K562 (cell line): ENCODE data around the gene IER3IP1. TPM values are rescaled to one million over a fixed set of nuclear protein-coding genes. Genes with fewer than 3 reads are reported as not detected.

Experiments used
- ATAC-seq: fragments of 200-7000 bp; cut with Tn5 transposase; 3 replicates; pipeline ENCODE4 v1.9.1; 2020; ENCODE audit warnings: moderate library complexity
- BruUV-seq: library from RNA; stranded (reverse); fragments of 400-500 nt; replicated peaks from 2 replicates; lab custom pipeline; 2021; lab: Mats Ljungman, UMichigan
- CTCF ChIA-PET: fragments of 300-600 bp; formaldehyde crosslinking; extraction: SDS; loops from one replicate; lab custom pipeline; 2021; ENCODE audit warnings: low intra/inter-chr PET ratio; lab: Yijun Ruan, JAX
- POLR2A ChIA-PET: fragments of 300-600, 350-650 bp; sonication (Branson Sonifier 250); formaldehyde crosslinking; extraction: SDS; loops from one replicate; lab custom pipeline; 2021; ENCODE audit warnings: antibody characterized with exemption, inconsistent platforms; lab: Yijun Ruan, JAX
- DNase-seq, 4 experiments: peaks; one replicate each; pipeline versions ENCODE4 v3.0.0 to v3.0.0-alpha.2; 2011 to 2018; ENCODE audit warnings: low spot score in 3 of 4, mixed read lengths in 3 of 4; ENCODE audit errors: extremely low read depth in 1 of 4
- FAIRE-seq: peaks from 2 replicates; lab custom pipeline; 2011; peaks lifted over from hg19 to GRCh38; lab: Jason Lieb, UNC
- H2AFZ ChIP-seq: 2 replicates; pipeline ENCODE4 v1.6.0; 2011; ENCODE audit warnings: low read depth, low read length, control low read depth, inconsistent platforms
- H3K27ac ChIP-seq: fragments of 200-600 bp; 3 replicates; pipeline ENCODE4 v1.8.0; 2011; ENCODE audit warnings: low read depth, mild to moderate bottlenecking, control low read depth, inconsistent platforms, low read length, moderate library complexity, mixed read lengths; ENCODE audit errors: extremely low read depth
- H3K27me3 ChIP-seq, 2 experiments: fragments of 300-600 bp in 1 of 2; 2 replicates in 1 of 2; 3 replicates in 1 of 2; pipeline versions ENCODE4 v1.6.0 to v1.8.0; 2011; ENCODE audit warnings: inconsistent platforms in 2 of 2, low read length in 2 of 2, mild to moderate bottlenecking in 1 of 2, mixed read lengths in 1 of 2, moderate library complexity in 1 of 2; ENCODE audit not compliant: control insufficient read depth in 2 of 2, insufficient read depth in 2 of 2
- H3K36me3 ChIP-seq: fragments of 300-600 bp; 3 replicates; pipeline ENCODE4 v1.8.0; 2011; ENCODE audit warnings: mild to moderate bottlenecking, low read length, inconsistent platforms; ENCODE audit not compliant: control insufficient read depth, insufficient read depth
- H3K4me1 ChIP-seq, 2 experiments: fragments of 200-600 bp in 1 of 2; replicated peaks in 1 of 2; 2 replicates in 1 of 2; 3 replicates in 1 of 2; pipeline versions ENCODE4 v1.5.1 to v1.8.0; 2011; ENCODE audit warnings: inconsistent platforms in 2 of 2, low read length in 2 of 2, mild to moderate bottlenecking in 1 of 2, mixed read lengths in 1 of 2, moderate library complexity in 1 of 2; ENCODE audit not compliant: control insufficient read depth in 2 of 2, insufficient read depth in 2 of 2
- H3K4me2 ChIP-seq: 2 replicates; pipeline ENCODE4 v1.6.1; 2011; ENCODE audit warnings: low read length, control low read depth, inconsistent platforms, mixed read lengths; ENCODE audit not compliant: insufficient read depth
- H3K4me3 ChIP-seq: fragments of 200-600 bp; sonication (generic), shearing (Covaris generic); 2 replicates; pipeline ENCODE4 v1.5.1; 2016; ENCODE audit warnings: control low read depth, inconsistent platforms
- H3K79me2 ChIP-seq: fragments of 200-600 bp; 3 replicates; pipeline ENCODE4 v1.8.0; 2011; ENCODE audit warnings: low read length, inconsistent platforms; ENCODE audit not compliant: control insufficient read depth, insufficient read depth
- H3K9ac ChIP-seq, 2 experiments: 2 replicates each; pipeline versions ENCODE4 v1.6.0 to v1.6.1; 2011; ENCODE audit warnings: low read depth in 2 of 2, low read length in 2 of 2, control low read depth in 1 of 2, inconsistent platforms in 1 of 2, mild to moderate bottlenecking in 1 of 2, mixed read lengths in 1 of 2; ENCODE audit not compliant: insufficient read depth in 1 of 2
- H3K9me1 ChIP-seq: one replicate; pipeline ENCODE4 v1.6.0; 2011; ENCODE audit warnings: inconsistent platforms, mild to moderate bottlenecking, low read length, moderate library complexity; ENCODE audit not compliant: control insufficient read depth, insufficient read depth
- H3K9me3 ChIP-seq: replicated peaks from 2 replicates; pipeline ENCODE4 v1.5.1; 2011; ENCODE audit warnings: low read depth, low read length, inconsistent platforms; ENCODE audit not compliant: control insufficient read depth, insufficient read depth
- H4K20me1 ChIP-seq: replicated peaks from 2 replicates; pipeline ENCODE4 v1.6.1; 2011; ENCODE audit warnings: low read length, inconsistent platforms, mixed read lengths; ENCODE audit not compliant: control insufficient read depth, insufficient read depth
- DACH1 ChIP-seq: fragments of 450-650 bp; IDR thresholded peaks from 2 replicates; pipeline ENCODE4 v1.6.1; 2018; ENCODE audit not compliant: partially characterized antibody
- ESRRB ChIP-seq: fragments of 250-450 bp; sonication (Bioruptor Pico); IDR thresholded peaks from 2 replicates; pipeline ENCODE4 v1.5.0; 2020; ENCODE audit warnings: mild to moderate bottlenecking, moderate library complexity, borderline replicate concordance
- FOSL1 ChIP-seq: fragments of 200-800 bp; sonication (Bioruptor generic); conservative IDR thresholded peaks from 2 replicates; pipeline ENCODE4 v1.6.1; 2016; ENCODE audit warnings: missing genetic modification characterization, missing compliant biosample characterization
- IFI16 ChIP-seq: fragments of 250-450 bp; sonication (Bioruptor Pico); IDR thresholded peaks from 2 replicates; pipeline ENCODE4 v2.1.2; 2022; ENCODE audit warnings: mild to moderate bottlenecking, inconsistent platforms
- PATZ1 ChIP-seq: fragments of 250-450 bp; sonication (Bioruptor Pico); IDR thresholded peaks from 2 replicates; pipeline ENCODE4 v1.5.0; 2020; ENCODE audit warnings: mild to moderate bottlenecking, borderline replicate concordance
- POLR2A ChIP-seq: fragments of 450-650 bp; conservative IDR thresholded peaks from 2 replicates; pipeline ENCODE4 v1.6.1; 2016
- ZC3H8 ChIP-seq: fragments of 450-650 bp; IDR thresholded peaks from 2 replicates; pipeline ENCODE4 v1.6.1; 2017
- WGBS: fragments of 100-300 bp; shearing (Covaris generic); methylation state at CpG from one replicate; pipeline ENCODE4 v1.1.6; 2016; ENCODE audit warnings: low coverage, mixed read lengths; ENCODE audit not compliant: insufficient coverage; ENCODE audit errors: missing lambda C conversion rate; 5-methylcytosine and 5-hydroxymethylcytosine counted together
- in situ Hi-C: fragments of 300-500 bp; cut with MboI; formaldehyde crosslinking; loops from 4 replicates; pipeline ENCODE4 v1.15.0; 2018; ENCODE audit warnings: inconsistent platforms, mixed read lengths
- intact Hi-C: fragments of 100-400 bp; cut with micrococcal nuclease; formaldehyde crosslinking; loops from 2 replicates; pipeline ENCODE4 v1.14.2; 2022
- polyA plus RNA-seq, 8 experiments: library from polyadenylated mRNA; depleted of rRNA in 4 of 8; stranded (reverse) in 5 of 8; unstranded in 3 of 8; fragments of >200 nt; fragmentation: Nextera tagmentation in 2 of 8; fragmentation: Illumina TruSeq in 1 of 8; extraction: Ambion mirVana in 2 of 8; extraction: Trizol in 1 of 8; gene quantifications; 2 replicates each; pipeline versions ENCODE4 v1.2.1 to v1.2.3, GENCODE V29; 2011 to 2014; ENCODE audit warnings: inconsistent platforms in 1 of 8, missing spikeins in 1 of 8
- total RNA-seq, 7 experiments: library from RNA; depleted of rRNA in 6 of 7; stranded (reverse); fragments of >200 nt in 6 of 7; fragmentation: Illumina TruSeq in 2 of 7; extraction: Trizol in 2 of 7; gene quantifications; 2 replicates each; pipeline versions ENCODE4 v1.2.1 to v1.2.3, GENCODE V29; 2011 to 2021; ENCODE audit warnings: low replicate concordance in 1 of 7
- TF ChIP-seq, protein P1 (sequence below): fragments of 450-650 bp; IDR thresholded peaks from 2 replicates; pipeline ENCODE4 v1.6.1; 2016; ENCODE audit warnings: mild to moderate bottlenecking, moderate library complexity

The IER3IP1 gene
- total and polyA plus RNA-seq, 9 of the 15 experiments (the other 6 are each of a cell fraction or from before 2014, with no cell fraction given) = 9.0 to 38.2 (median 19.9) TPM

GRCh38 chr18:47146206-47146605 is 30.0 kb downstream of the IER3IP1 start:
- intact Hi-C loops = no loop called here
- DNase-seq (no peak), ATAC-seq (no peak), FAIRE-seq (no peak)
- Histone ChIP-seq H3K4me3 (no peak overlapping the region), H3K9me3 (no peaks in the 10 kb centered on the region), H3K79me2 (peaks cover 88% of the 10 kb centered on the region), H4K20me1 (peaks cover 4% of the 10 kb centered on the region; the same call in 1 of the 2 replicates), H3K4me1 (peaks cover 7 to 20% of the 10 kb centered on the region in 2 experiments; a peak in 4 of 5 replicates), H3K9me1 (no peaks in the 10 kb centered on the region), H3K9ac (no peak overlapping the region), H3K4me2 (no peak overlapping the region), H3K27ac (no peak overlapping the region), H3K27me3 (no peaks in the 10 kb centered on the region), H2AFZ (no peak overlapping the region), H3K36me3 (peaks cover 6% of the 10 kb centered on the region; the same call in 2 of the 3 replicates)
- TF ChIP-seq PATZ1 (CRISPR knock-in tag) (no peak), POLR2A (no peak), DACH1 (no peak), ZC3H8 (no peak), ESRRB (CRISPR knock-in tag) (no peak), FOSL1 (tag) (no peak), IFI16 (CRISPR knock-in tag) (no peak)
- TF ChIP-seq, protein P1, sequence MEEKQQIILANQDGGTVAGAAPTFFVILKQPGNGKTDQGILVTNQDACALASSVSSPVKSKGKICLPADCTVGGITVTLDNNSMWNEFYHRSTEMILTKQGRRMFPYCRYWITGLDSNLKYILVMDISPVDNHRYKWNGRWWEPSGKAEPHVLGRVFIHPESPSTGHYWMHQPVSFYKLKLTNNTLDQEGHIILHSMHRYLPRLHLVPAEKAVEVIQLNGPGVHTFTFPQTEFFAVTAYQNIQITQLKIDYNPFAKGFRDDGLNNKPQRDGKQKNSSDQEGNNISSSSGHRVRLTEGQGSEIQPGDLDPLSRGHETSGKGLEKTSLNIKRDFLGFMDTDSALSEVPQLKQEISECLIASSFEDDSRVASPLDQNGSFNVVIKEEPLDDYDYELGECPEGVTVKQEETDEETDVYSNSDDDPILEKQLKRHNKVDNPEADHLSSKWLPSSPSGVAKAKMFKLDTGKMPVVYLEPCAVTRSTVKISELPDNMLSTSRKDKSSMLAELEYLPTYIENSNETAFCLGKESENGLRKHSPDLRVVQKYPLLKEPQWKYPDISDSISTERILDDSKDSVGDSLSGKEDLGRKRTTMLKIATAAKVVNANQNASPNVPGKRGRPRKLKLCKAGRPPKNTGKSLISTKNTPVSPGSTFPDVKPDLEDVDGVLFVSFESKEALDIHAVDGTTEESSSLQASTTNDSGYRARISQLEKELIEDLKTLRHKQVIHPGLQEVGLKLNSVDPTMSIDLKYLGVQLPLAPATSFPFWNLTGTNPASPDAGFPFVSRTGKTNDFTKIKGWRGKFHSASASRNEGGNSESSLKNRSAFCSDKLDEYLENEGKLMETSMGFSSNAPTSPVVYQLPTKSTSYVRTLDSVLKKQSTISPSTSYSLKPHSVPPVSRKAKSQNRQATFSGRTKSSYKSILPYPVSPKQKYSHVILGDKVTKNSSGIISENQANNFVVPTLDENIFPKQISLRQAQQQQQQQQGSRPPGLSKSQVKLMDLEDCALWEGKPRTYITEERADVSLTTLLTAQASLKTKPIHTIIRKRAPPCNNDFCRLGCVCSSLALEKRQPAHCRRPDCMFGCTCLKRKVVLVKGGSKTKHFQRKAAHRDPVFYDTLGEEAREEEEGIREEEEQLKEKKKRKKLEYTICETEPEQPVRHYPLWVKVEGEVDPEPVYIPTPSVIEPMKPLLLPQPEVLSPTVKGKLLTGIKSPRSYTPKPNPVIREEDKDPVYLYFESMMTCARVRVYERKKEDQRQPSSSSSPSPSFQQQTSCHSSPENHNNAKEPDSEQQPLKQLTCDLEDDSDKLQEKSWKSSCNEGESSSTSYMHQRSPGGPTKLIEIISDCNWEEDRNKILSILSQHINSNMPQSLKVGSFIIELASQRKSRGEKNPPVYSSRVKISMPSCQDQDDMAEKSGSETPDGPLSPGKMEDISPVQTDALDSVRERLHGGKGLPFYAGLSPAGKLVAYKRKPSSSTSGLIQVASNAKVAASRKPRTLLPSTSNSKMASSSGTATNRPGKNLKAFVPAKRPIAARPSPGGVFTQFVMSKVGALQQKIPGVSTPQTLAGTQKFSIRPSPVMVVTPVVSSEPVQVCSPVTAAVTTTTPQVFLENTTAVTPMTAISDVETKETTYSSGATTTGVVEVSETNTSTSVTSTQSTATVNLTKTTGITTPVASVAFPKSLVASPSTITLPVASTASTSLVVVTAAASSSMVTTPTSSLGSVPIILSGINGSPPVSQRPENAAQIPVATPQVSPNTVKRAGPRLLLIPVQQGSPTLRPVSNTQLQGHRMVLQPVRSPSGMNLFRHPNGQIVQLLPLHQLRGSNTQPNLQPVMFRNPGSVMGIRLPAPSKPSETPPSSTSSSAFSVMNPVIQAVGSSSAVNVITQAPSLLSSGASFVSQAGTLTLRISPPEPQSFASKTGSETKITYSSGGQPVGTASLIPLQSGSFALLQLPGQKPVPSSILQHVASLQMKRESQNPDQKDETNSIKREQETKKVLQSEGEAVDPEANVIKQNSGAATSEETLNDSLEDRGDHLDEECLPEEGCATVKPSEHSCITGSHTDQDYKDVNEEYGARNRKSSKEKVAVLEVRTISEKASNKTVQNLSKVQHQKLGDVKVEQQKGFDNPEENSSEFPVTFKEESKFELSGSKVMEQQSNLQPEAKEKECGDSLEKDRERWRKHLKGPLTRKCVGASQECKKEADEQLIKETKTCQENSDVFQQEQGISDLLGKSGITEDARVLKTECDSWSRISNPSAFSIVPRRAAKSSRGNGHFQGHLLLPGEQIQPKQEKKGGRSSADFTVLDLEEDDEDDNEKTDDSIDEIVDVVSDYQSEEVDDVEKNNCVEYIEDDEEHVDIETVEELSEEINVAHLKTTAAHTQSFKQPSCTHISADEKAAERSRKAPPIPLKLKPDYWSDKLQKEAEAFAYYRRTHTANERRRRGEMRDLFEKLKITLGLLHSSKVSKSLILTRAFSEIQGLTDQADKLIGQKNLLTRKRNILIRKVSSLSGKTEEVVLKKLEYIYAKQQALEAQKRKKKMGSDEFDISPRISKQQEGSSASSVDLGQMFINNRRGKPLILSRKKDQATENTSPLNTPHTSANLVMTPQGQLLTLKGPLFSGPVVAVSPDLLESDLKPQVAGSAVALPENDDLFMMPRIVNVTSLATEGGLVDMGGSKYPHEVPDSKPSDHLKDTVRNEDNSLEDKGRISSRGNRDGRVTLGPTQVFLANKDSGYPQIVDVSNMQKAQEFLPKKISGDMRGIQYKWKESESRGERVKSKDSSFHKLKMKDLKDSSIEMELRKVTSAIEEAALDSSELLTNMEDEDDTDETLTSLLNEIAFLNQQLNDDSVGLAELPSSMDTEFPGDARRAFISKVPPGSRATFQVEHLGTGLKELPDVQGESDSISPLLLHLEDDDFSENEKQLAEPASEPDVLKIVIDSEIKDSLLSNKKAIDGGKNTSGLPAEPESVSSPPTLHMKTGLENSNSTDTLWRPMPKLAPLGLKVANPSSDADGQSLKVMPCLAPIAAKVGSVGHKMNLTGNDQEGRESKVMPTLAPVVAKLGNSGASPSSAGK = no peak
- WGBS = 72% methylated on average over 3 of the region's 3 CpGs
- POLR2A ChIA-PET = no interaction called here
- CTCF ChIA-PET = no interaction called here
- in situ Hi-C loops = no loop called here
- BruUV-seq = no TSS peak
